Kidney (tissue), 14 donors: ENCODE data around the gene CCDC12. TPM values are rescaled to one million over a fixed set of nuclear protein-coding genes. Genes with fewer than 3 reads are reported as not detected.

Experiments used
- DNase-seq, 5 donors: peaks; one replicate each; pipeline ENCODE4 v3.0.0-alpha.2; 2013 to 2020
- FAIRE-seq: peaks from 2 replicates; lab custom pipeline; 2012; peaks lifted over from hg19 to GRCh38; lab: Jason Lieb, UNC
- H3K27ac ChIP-seq, 2 donors: one replicate each; pipeline ENCODE4 v1.7.0; 2013; ENCODE audit warnings: low read depth in 2 of 2, low read length in 2 of 2, inconsistent platforms in 1 of 2
- H3K27me3 ChIP-seq: one replicate; pipeline ENCODE4 v1.7.1; 2013; ENCODE audit warnings: low read length, inconsistent platforms; ENCODE audit not compliant: control insufficient read depth, insufficient read depth
- H3K36me3 ChIP-seq, 3 donors: one replicate each; pipeline versions ENCODE4 v1.7.0 to v1.7.1; 2013; ENCODE audit warnings: low read length in 3 of 3, control low read depth in 1 of 3, inconsistent platforms in 1 of 3; ENCODE audit not compliant: insufficient read depth in 3 of 3, control insufficient read depth in 2 of 3
- H3K4me1 ChIP-seq, 3 donors: one replicate each; pipeline versions ENCODE4 v1.7.0 to v1.7.1; 2013; ENCODE audit warnings: low read length in 3 of 3, inconsistent platforms in 1 of 3, low read depth in 1 of 3; ENCODE audit not compliant: control insufficient read depth in 2 of 3, insufficient read depth in 2 of 3
- H3K4me3 ChIP-seq, 3 donors: one replicate each; pipeline versions ENCODE4 v1.7.0 to v1.8.1; 2013; ENCODE audit warnings: low read length in 3 of 3, control low read depth in 1 of 3, inconsistent platforms in 1 of 3
- H3K9ac ChIP-seq, 3 donors: one replicate each; pipeline versions ENCODE4 v1.7.0 to v1.7.1; 2013; ENCODE audit warnings: low read length in 3 of 3, control low read depth in 1 of 3, inconsistent platforms in 1 of 3
- H3K9me3 ChIP-seq, 3 donors: one replicate each; pipeline versions ENCODE4 v1.7.0 to v1.7.1; 2013; ENCODE audit warnings: low read length in 3 of 3, control low read depth in 1 of 3, inconsistent platforms in 1 of 3; ENCODE audit not compliant: control insufficient read depth in 2 of 3, insufficient read depth in 1 of 3
- CTCF ChIP-seq: IDR thresholded peaks from 3 replicates; pipeline ENCODE4 v1.5.1; 2012; ENCODE audit warnings: mild to moderate bottlenecking, moderate library complexity, borderline replicate concordance; ENCODE audit not compliant: insufficient read depth; ENCODE audit errors: extremely low read depth
- intact Hi-C: fragments of 100-400 bp; cut with DNase I; formaldehyde crosslinking; loops from one replicate; pipeline ENCODE4 v1.11.1; 2022
- polyA plus RNA-seq: library from polyadenylated mRNA; stranded (reverse); fragments of 350-450 nt; fragmentation: Illumina TruSeq; extraction: RNeasy Lipid Tissue Mini Kit (QIAGEN cat#74804); gene quantifications from one replicate; pipeline ENCODE4 v1.2.3, GENCODE V29; 2014; ENCODE audit warnings: low read depth, low replicate concordance; ENCODE audit not compliant: insufficient read depth
- total RNA-seq: library from RNA; stranded (reverse); fragmentation: NEBNext Ultra II Directional; extraction: Animal tissue kit (Norgen Biotek cat#: 25700); gene quantifications from one replicate; pipeline ENCODE4 v1.2.1, GENCODE V29; 2021
- donor health status: control.
- donor health status: control.
- donor health status: control.
- donor health status: control.
- donor health status: control.
- donor health status: DM: yes; HTN: yes; CAD: no.
- donor health status: Normal renal cell carcinoma (clear cell type).

CCDC12 gene
- total and polyA plus RNA-seq, 2 donors from 2014 or later = 59.7 to 85.6 TPM

GRCh38 chr3:46905661-46906451, 70.7 kb downstream of the CCDC12 start:
- H3K4me3 ChIP-seq = no peak overlapping the region
- H3K36me3 ChIP-seq = peaks cover 0 to 12% (median 0%) of the 10 kb centered on the region in 3 donors
- H3K9ac ChIP-seq = no peak overlapping the region
- no peak for TF ChIP-seq CTCF
- no peaks in the 10 kb centered on the region for H3K27me3 ChIP-seq
- peaks cover 0 to 19% (median 8%) of the 10 kb centered on the region in 3 donors for H3K4me1 ChIP-seq
- H3K9me3 ChIP-seq = no peaks in the 10 kb centered on the region
- DNase-seq = peak in 1 of 5 donors; percentile 70
- H3K27ac ChIP-seq = peak overlapping the region in 1 of 2 donors; percentile 13
- intact Hi-C loops = no loop called here
- FAIRE-seq = no peak

- Histone ChIP-seq H3K4me1 (peaks cover 0 to 20% (median 8%) of the 10 kb centered on the region in 3 donors), H3K27ac (peak overlapping the region in 1 of 2 donors; percentile 32), H3K27me3 (no peaks in the 10 kb centered on the region), H3K4me3 (no peak overlapping the region), H3K36me3 (peaks cover 0 to 19% (median 0%) of the 10 kb centered on the region in 3 donors), H3K9me3 (no peaks in the 10 kb centered on the region), H3K9ac (peak overlapping the region in 1 of 3 donors; percentile 19)
- FAIRE-seq = no peak
- peak in 1 of 5 donors; percentile 59 for DNase-seq
- intact Hi-C loops = no loop called here
- no peak for TF ChIP-seq CTCF
These were observed 71.4 kb downstream of the CCDC12 start for GRCh38 chr3:46905213-46905560.

- no peak for TF ChIP-seq CTCF
- H3K4me3 ChIP-seq = no peak overlapping the region
- FAIRE-seq (no peak), DNase-seq (peak in 2 of 5 donors; percentile 33 to 77)
- H3K9me3 ChIP-seq = no peaks in the 10 kb centered on the region
- peaks cover 0 to 17% (median 5%) of the 10 kb centered on the region in 3 donors for H3K4me1 ChIP-seq
- H3K9ac ChIP-seq = peak overlapping the region in 1 of 3 donors; percentile 19
- H3K27me3 ChIP-seq = no peaks in the 10 kb centered on the region
- intact Hi-C loops = no loop called here
- peak overlapping the region in 1 of 2 donors; percentile 32 for H3K27ac ChIP-seq
- peaks cover 0 to 20% (median 0%) of the 10 kb centered on the region in 3 donors for H3K36me3 ChIP-seq
These were observed 72.0 kb downstream of the CCDC12 start for GRCh38 chr3:46904303-46905212.
